Muscle of back (tissue), 11 donors: ENCODE data around the gene LHCGR. TPM values are rescaled to one million over a fixed set of nuclear protein-coding genes. Genes with fewer than 3 reads are reported as not detected.
"Not testable (repeated sequence)": the region's sequence is repeated elsewhere in the genome, so short reads cannot be mapped to it uniquely, and the experiment has no call there.

Experiments used
- DNase-seq, 3 donors: peaks; one replicate each; pipeline versions ENCODE4 v3.0.0 to v3.0.0-alpha.2; 2013
- polyA plus RNA-seq, 10 donors: library from polyadenylated mRNA; unstranded; fragments of 120-200 nt; gene quantifications; one replicate each; pipeline ENCODE4 v1.2.1, GENCODE V29; 2013; ENCODE audit not compliant: insufficient read length in 10 of 10

LHCGR gene
- polyA plus RNA-seq, 10 donors: 0.12 to 0.35 (median 0.19) TPM

GRCh38 chr2:48711343-48711742, 44.2 kb downstream of the LHCGR start:
- no peak for DNase-seq

GRCh38 chr2:48709096-48710034, 46.2 kb downstream of the LHCGR start:
- peak in 1 of 3 donors; percentile 74 for DNase-seq

DNA sequence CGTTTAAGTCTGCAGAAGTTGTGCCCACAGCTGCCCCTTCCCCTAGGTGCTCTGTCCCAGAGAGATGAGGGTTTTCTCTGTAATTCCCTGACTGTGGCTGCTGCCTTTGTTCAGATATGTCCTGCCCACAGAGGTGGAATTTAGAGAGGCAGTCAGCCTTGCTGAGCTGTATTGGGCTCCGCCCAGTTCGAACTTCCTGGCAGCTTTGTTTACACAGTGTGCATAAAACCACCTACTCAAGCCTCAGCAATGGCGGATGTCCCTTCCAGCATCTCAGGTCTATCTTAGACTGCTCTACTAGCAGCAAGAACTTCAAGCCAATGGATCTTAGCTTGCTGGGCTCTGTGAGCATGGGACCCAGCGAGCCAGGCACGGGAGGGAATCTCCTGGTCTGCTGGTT, 48.1 kb downstream of the LHCGR start:
- no peak for DNase-seq

DNA sequence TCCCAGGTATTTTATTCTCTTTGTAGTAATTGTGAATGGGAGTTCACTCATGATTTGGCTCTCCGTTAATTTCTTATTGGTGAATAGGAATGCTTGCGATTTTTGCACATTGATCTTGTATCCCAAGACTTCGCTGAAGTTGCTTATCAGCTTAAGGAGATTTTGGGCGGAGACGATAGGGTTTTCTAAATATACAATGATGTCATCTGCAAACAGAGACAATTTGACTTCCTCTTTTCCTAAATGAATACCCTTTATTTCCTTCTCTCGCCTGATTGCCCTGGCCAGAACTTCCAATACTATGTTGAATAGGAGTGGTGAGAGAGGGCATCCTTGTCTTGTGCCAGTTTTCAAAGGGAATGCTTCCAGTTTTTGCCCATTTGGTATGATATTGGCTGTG, 51.9 kb downstream of the LHCGR start:
- DNase-seq: not testable (repeated sequence)

DNA sequence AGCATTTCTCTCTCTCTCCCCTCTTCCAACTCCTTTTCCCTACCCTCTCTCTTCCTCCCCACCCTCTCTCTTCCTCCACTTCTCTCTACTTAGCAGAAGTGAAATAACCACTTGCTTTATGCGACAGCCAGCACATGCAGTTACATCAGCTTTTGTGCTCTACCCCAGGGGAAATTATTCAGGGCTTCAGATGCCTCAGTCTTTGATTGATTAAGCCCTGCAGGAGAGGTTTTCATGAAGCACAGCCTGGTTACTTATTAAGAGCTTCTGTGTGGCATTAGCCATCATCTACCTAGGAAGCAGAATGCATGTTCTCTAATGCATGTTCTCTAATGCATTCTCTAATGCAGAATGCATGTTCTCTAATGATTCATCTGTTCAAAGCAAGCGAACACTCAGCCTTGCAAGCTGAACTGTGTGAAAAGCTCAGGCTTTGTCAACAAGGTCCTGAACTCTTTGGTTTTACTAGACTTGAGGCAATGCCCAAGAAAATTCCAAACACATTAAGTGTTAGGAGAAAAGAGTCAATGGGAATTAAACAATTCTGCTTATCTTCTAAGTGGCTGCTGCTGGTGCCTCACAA, 56.1 kb downstream of the LHCGR start:
- DNase-seq: peak in 1 of 3 donors; percentile 27

GRCh38 chr2:48696881-48697280, 58.6 kb downstream of the LHCGR start:
- no peak for DNase-seq

GRCh38 chr2:48695991-48696390, 59.5 kb downstream of the LHCGR start:
- no peak for DNase-seq

DNA sequence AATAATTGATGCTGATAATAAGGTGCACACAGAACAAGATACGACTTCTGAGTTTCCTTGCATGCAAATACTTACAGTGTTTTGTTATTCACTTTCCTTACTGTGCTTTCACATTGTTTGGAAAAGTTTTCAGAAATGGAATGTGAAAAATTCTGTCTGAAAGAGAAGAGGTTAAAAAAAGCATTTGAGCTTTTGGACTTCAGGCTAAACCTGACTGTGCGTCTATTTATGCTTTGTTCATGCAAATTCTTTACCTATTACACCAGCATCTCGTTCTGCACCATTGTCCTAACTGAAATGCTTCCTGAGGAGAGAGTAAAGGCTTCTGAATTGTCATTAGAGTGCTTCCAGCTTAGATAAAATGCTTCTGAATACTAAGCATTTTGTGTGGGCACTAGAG, 61.4 kb downstream of the LHCGR start:
- peak in 1 of 3 donors; percentile 32 for DNase-seq

GRCh38 chr2:48693645-48694044, 61.9 kb downstream of the LHCGR start:
- no peak for DNase-seq

- peak in 1 of 3 donors; percentile 7 for DNase-seq
These were observed 62.5 kb downstream of the LHCGR start for GRCh38 chr2:48693066-48693465.

- no peak for DNase-seq
These were observed 63.4 kb downstream of the LHCGR start for GRCh38 chr2:48691935-48692691.

GRCh38 chr2:48685126-48685525, 70.4 kb downstream of the LHCGR start:
- DNase-seq: no peak

GRCh38 chr2:48677450-48677849, 78.1 kb downstream of the LHCGR start:
- no peak for DNase-seq

GRCh38 chr2:48674933-48675332, 80.6 kb downstream of the LHCGR start:
- no peak for DNase-seq

GRCh38 chr2:48673581-48673980, 81.9 kb downstream of the LHCGR start:
- DNase-seq: no peak

GRCh38 chr2:48668992-48669391, 86.5 kb downstream of the LHCGR start:
- DNase-seq: no peak

DNA sequence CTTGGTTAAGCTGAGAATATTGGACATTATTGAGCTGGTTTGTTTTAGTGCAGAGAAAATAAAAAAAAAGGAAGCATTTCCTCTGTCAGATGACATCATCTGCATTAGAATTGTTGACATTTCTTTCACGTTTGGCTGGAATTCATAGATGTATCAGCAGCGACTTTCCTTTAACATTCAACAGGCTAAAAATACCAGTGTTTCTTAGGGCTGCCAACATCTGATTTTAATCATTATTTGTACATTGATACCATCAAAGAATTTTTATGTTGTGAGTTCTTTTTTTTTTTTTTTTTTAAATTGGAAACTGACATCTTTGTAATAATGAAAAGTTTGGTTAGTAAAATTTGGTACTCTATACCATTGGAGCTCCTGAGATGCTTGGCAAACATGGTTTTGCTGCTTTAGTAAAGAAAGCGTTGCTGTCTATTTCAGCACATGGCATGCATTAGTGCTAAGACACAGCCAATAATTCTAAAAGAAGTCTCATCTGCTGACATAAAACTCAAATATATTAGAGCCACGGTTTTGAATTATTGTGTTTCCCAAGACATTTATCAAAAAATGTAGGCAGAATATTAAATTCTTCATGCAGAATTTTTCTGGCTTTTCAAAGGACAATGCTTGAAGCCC, 104.2 kb downstream of the LHCGR start:
- peak; percentile 50 to 81 (median 79) for DNase-seq

GRCh38 chr2:48638261-48638660, 117.3 kb downstream of the LHCGR start:
- DNase-seq: no peak
